HepG2 (cell line): ENCODE results near the gene IST1. TPM values are rescaled to one million over a fixed set of nuclear protein-coding genes. Genes with fewer than 3 reads are reported as not detected.

Experiments used
- ASH2L ChIP-seq: fragments of 300-600, 200-600 bp; sonication (generic); IDR thresholded peaks from 2 replicates; pipeline ENCODE4 v1.7.0; 2017; ENCODE audit warnings: low read depth, mild to moderate bottlenecking, moderate library complexity, mixed read lengths, low read length; ENCODE audit not compliant: insufficient read length
- ATF1 ChIP-seq: IDR thresholded peaks from 2 replicates; pipeline ENCODE4 v1.6.1; 2016; ENCODE audit warnings: mild to moderate bottlenecking, control low read depth
- ATF7 ChIP-seq, 2 experiments: fragments of 450-650 bp in 1 of 2; sonication (generic) in 1 of 2; formaldehyde crosslinking in 1 of 2; IDR thresholded peaks; 2 replicates each; pipeline versions ENCODE4 v1.4.0 to v1.6.1; 2016 to 2020; ENCODE audit warnings: antibody characterized with exemption in 1 of 2, mild to moderate bottlenecking in 1 of 2, missing genetic modification reagents in 1 of 2
- BORCS8-MEF2B ChIP-seq: sonication (generic); formaldehyde crosslinking; IDR thresholded peaks from 2 replicates; pipeline ENCODE4 v1.8.0; 2022; ENCODE audit warnings: mild to moderate bottlenecking, missing genetic modification reagents
- HMG20A ChIP-seq: IDR thresholded peaks from 2 replicates; pipeline ENCODE4 v1.6.1; 2016; ENCODE audit warnings: borderline replicate concordance
- PLRG1 ChIP-seq: fragments of 450-650 bp; conservative IDR thresholded peaks from 2 replicates; pipeline ENCODE4 v1.6.1; 2016
- RAD51 ChIP-seq: fragments of 450-650 bp; IDR thresholded peaks from 2 replicates; pipeline ENCODE4 v1.6.1; 2016; ENCODE audit warnings: borderline replicate concordance
- RXRB ChIP-seq: IDR thresholded peaks from 2 replicates; pipeline ENCODE4 v1.6.1; 2016; ENCODE audit warnings: borderline replicate concordance, missing genetic modification reagents, missing compliant biosample characterization
- SIX4 ChIP-seq: sonication (generic); formaldehyde crosslinking; IDR thresholded peaks from 2 replicates; pipeline ENCODE4 v1.4.0; 2020; ENCODE audit warnings: missing genetic modification reagents
- TOE1 ChIP-seq: sonication (generic); formaldehyde crosslinking; IDR thresholded peaks from 2 replicates; pipeline ENCODE4 v1.4.0; 2020; ENCODE audit warnings: mild to moderate bottlenecking, missing genetic modification reagents
- ZFAT ChIP-seq: sonication (generic); formaldehyde crosslinking; conservative IDR thresholded peaks from 2 replicates; pipeline ENCODE4 v1.8.1; 2023; ENCODE audit warnings: missing genetic modification reagents, inconsistent platforms
- ZNF256 ChIP-seq: sonication (generic); formaldehyde crosslinking; conservative IDR thresholded peaks from 2 replicates; pipeline ENCODE4 v1.4.0; 2020; ENCODE audit warnings: missing genetic modification reagents
- ZNF678 ChIP-seq: sonication (generic); formaldehyde crosslinking; IDR thresholded peaks from 2 replicates; pipeline ENCODE4 v1.4.0; 2020; ENCODE audit warnings: mild to moderate bottlenecking, missing genetic modification reagents
- ZNF709 ChIP-seq: sonication (generic); formaldehyde crosslinking; IDR thresholded peaks from 2 replicates; pipeline ENCODE4 v1.5.0; 2020; ENCODE audit warnings: mild to moderate bottlenecking, missing genetic modification reagents
- polyA plus RNA-seq, 8 experiments: library from polyadenylated mRNA; depleted of rRNA in 3 of 8; stranded (reverse) in 7 of 8; unstranded in 1 of 8; fragments of >200 nt; fragmentation: Illumina TruSeq in 4 of 8; extraction: Trizol in 4 of 8; gene quantifications; 2 replicates each; pipeline versions ENCODE4 v1.2.1 to v1.2.3, GENCODE V29; 2011 to 2016; ENCODE audit warnings: low read depth in 4 of 8, missing spikeins in 1 of 8, mixed read lengths in 1 of 8; ENCODE audit not compliant: insufficient read depth in 1 of 8
- total RNA-seq, 5 experiments: library from RNA; depleted of rRNA; stranded (reverse); fragments of >200 nt; fragmentation: Illumina TruSeq; extraction: Trizol; gene quantifications; 2 replicates each; pipeline ENCODE4 v1.2.3, GENCODE V29; 2016; ENCODE audit warnings: low read depth in 1 of 5
- TF ChIP-seq, protein P1 (sequence below): IDR thresholded peaks from 2 replicates; pipeline ENCODE4 v1.6.1; 2016; ENCODE audit warnings: missing compliant biosample characterization, missing genetic modification reagents, borderline replicate concordance
- TF ChIP-seq, protein P2 (sequence below): sonication (generic); formaldehyde crosslinking; IDR thresholded peaks from 2 replicates; pipeline ENCODE4 v1.4.0; 2020; ENCODE audit warnings: missing genetic modification reagents, borderline replicate concordance
- TF ChIP-seq, protein P3 (sequence below): sonication (generic); formaldehyde crosslinking; IDR thresholded peaks from 2 replicates; pipeline ENCODE4 v1.5.0; 2020; ENCODE audit warnings: missing genetic modification reagents, mild to moderate bottlenecking, borderline replicate concordance

The IST1 gene
- total and polyA plus RNA-seq, 2 of the 13 experiments (the other 11 are each of a cell fraction or from before 2014, with no cell fraction given), result 346 to 415 TPM

DNA sequence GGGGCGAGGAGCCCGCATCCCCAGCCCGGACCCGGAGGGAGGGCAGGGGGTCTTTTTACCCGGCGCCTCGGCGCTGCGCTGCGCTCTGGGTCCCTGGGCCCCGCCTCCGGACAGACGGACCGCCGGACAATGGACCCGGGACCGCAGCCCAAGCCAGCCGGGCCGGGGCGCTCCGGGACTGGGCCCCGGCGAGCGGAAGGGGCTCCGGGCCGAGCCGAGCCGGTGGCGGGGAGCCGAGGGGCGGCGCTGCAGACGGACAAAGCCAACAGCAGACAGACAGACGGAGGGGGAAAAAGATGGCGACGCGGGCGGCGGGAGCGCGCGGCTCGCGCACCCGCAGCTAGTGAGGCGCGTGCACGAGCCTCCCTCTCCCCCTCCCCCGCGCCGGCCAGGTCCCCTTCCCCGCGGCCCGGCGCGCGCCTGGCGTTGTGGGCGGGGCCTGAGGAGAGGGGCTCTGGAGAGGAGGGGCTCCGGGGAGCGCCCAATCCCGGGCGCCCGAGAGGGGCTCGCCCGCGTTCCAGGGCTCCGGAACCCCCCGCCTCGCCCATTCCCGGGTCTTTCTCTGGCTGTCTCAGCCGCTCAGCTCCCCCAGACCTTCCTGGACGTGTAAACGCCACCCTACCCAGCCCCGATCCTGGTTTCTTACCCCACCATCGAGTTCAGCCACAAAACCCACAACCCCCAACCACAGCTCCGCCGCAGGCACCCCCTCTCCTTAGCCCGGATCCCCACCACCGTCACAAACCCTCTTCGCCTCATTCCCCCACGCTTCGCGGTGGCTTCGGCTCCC lies 11.3 kb upstream of the IST1 start, which contains the start of gene ZNF821 (continued):
- TF ChIP-seq, protein P1, sequence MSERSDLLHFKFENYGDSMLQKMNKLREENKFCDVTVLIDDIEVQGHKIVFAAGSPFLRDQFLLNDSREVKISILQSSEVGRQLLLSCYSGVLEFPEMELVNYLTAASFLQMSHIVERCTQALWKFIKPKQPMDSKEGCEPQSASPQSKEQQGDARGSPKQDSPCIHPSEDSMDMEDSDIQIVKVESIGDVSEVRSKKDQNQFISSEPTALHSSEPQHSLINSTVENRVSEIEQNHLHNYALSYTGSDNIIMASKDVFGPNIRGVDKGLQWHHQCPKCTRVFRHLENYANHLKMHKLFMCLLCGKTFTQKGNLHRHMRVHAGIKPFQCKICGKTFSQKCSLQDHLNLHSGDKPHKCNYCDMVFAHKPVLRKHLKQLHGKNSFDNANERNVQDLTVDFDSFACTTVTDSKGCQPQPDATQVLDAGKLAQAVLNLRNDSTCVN (CRISPR knock-in tag), result no peak
- TF ChIP-seq, protein P2, sequence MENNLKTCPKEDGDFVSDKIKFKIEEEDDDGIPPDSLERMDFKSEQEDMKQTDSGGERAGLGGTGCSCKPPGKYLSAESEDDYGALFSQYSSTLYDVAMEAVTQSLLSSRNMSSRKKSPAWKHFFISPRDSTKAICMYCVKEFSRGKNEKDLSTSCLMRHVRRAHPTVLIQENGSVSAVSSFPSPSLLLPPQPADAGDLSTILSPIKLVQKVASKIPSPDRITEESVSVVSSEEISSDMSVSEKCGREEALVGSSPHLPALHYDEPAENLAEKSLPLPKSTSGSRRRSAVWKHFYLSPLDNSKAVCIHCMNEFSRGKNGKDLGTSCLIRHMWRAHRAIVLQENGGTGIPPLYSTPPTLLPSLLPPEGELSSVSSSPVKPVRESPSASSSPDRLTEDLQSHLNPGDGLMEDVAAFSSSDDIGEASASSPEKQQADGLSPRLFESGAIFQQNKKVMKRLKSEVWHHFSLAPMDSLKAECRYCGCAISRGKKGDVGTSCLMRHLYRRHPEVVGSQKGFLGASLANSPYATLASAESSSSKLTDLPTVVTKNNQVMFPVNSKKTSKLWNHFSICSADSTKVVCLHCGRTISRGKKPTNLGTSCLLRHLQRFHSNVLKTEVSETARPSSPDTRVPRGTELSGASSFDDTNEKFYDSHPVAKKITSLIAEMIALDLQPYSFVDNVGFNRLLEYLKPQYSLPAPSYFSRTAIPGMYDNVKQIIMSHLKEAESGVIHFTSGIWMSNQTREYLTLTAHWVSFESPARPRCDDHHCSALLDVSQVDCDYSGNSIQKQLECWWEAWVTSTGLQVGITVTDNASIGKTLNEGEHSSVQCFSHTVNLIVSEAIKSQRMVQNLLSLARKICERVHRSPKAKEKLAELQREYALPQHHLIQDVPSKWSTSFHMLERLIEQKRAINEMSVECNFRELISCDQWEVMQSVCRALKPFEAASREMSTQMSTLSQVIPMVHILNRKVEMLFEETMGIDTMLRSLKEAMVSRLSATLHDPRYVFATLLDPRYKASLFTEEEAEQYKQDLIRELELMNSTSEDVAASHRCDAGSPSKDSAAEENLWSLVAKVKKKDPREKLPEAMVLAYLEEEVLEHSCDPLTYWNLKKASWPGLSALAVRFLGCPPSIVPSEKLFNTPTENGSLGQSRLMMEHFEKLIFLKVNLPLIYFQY, result peak; percentile 95
- TF ChIP-seq SIX4 (CRISPR knock-in tag) (no peak), ASH2L (peak; percentile 86), ATF1 (no peak), ZNF678 (CRISPR knock-in tag) (peak; percentile 62; the same call in 1 of the 2 replicates), RXRB (CRISPR knock-in tag) (no peak), ZNF256 (CRISPR knock-in tag) (no peak), PLRG1 (no peak), RAD51 (no peak), ZFAT (no peak), TOE1 (CRISPR knock-in tag) (no peak), ZNF709 (CRISPR knock-in tag) (no peak), BORCS8-MEF2B (no peak; the same call in 1 of the 2 replicates), HMG20A (CRISPR knock-in tag) (no peak), ATF7 (IDR thresholded peaks at IDR 0.05) (no peak), ATF7 (CRISPR knock-in tag; IDR thresholded peaks at IDR 0.05) (0 out of 2 replicates have a peak, but pooled peaks have one; percentile 57)
- TF ChIP-seq, protein P3, sequence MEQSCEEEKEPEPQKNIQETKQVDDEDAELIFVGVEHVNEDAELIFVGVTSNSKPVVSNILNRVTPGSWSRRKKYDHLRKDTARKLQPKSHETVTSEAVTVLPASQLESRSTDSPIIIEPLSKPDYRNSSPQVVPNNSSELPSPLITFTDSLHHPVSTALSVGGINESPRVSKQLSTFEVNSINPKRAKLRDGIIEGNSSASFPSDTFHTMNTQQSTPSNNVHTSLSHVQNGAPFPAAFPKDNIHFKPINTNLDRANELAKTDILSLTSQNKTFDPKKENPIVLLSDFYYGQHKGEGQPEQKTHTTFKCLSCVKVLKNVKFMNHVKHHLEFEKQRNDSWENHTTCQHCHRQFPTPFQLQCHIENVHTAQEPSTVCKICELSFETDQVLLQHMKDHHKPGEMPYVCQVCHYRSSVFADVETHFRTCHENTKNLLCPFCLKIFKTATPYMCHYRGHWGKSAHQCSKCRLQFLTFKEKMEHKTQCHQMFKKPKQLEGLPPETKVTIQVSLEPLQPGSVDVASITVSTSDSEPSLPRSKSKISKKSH (CRISPR knock-in tag), result no peak; the same call in 1 of the 2 replicates
